Skeletal muscle tissue (tissue), 4 donors: ENCODE measurements around the gene GNPTG. TPM values are rescaled to one million over a fixed set of nuclear protein-coding genes. Genes with fewer than 3 reads are reported as not detected.

Experiments
- H3K27ac ChIP-seq: one replicate; pipeline ENCODE4 v1.7.0; 2013; ENCODE audit warnings: mild to moderate bottlenecking, low read depth, low read length, inconsistent platforms
- H3K27me3 ChIP-seq, 3 donors: one replicate each; pipeline ENCODE4 v1.7.0; 2013; ENCODE audit warnings: low read length in 3 of 3; ENCODE audit not compliant: control insufficient read depth in 3 of 3, insufficient read depth in 3 of 3
- H3K36me3 ChIP-seq, 3 donors: one replicate each; pipeline ENCODE4 v1.7.0; 2013; ENCODE audit warnings: low read length in 3 of 3; ENCODE audit not compliant: control insufficient read depth in 3 of 3, insufficient read depth in 3 of 3
- H3K4me1 ChIP-seq, 3 donors: one replicate each; pipeline ENCODE4 v1.7.0; 2013; ENCODE audit warnings: low read length in 3 of 3, mild to moderate bottlenecking in 3 of 3; ENCODE audit not compliant: control insufficient read depth in 3 of 3, insufficient read depth in 3 of 3
- H3K4me3 ChIP-seq, 3 donors: one replicate each; pipeline ENCODE4 v1.7.0; 2013; ENCODE audit warnings: low read length in 3 of 3
- H3K9ac ChIP-seq, 3 donors: one replicate each; pipeline ENCODE4 v1.7.0; 2013; ENCODE audit warnings: low read length in 3 of 3, mild to moderate bottlenecking in 3 of 3, moderate library complexity in 2 of 3, low read depth in 1 of 3
- H3K9me3 ChIP-seq, 3 donors: one replicate each; pipeline ENCODE4 v1.7.0; 2013; ENCODE audit warnings: low read length in 3 of 3; ENCODE audit not compliant: control insufficient read depth in 3 of 3
- total RNA-seq: library from RNA; depleted of rRNA; stranded (reverse); fragments of >200 nt; gene quantifications from one replicate; pipeline ENCODE4 v1.2.3, GENCODE V29; 2014
- donor health status: Osteomylitis.

Gene GNPTG
- total RNA-seq, 1 donor from 2014 or later: 18.3 TPM

GRCh38 chr16:1401758-1402154 lies 50.0 kb downstream of the GNPTG start:
- no peaks in the 10 kb centered on the region for H3K4me1 ChIP-seq
- H3K9me3 ChIP-seq: no peaks in the 10 kb centered on the region
- H3K36me3 ChIP-seq: peaks cover 37 to 42% (median 42%) of the 10 kb centered on the region in 3 donors
- H3K9ac ChIP-seq: no peak overlapping the region
- no peak overlapping the region for H3K27ac ChIP-seq
- no peak overlapping the region for H3K4me3 ChIP-seq
- no peaks in the 10 kb centered on the region for H3K27me3 ChIP-seq

- H3K27me3 ChIP-seq: no peaks in the 10 kb centered on the region
- H3K36me3 ChIP-seq: peaks cover 32 to 40% (median 38%) of the 10 kb centered on the region in 3 donors
- peaks cover 3 to 5% (median 4%) of the 10 kb centered on the region in 3 donors for H3K4me1 ChIP-seq
- no peaks in the 10 kb centered on the region for H3K9me3 ChIP-seq
- no peak overlapping the region for H3K9ac ChIP-seq
- no peak overlapping the region for H3K4me3 ChIP-seq
- H3K27ac ChIP-seq: no peak overlapping the region
These were observed 51.3 kb downstream of the GNPTG start for GRCh38 chr16:1403036-1403435.

- Histone ChIP-seq H3K27me3 (no peaks in the 10 kb centered on the region), H3K4me1 (peaks cover 8 to 11% (median 9%) of the 10 kb centered on the region in 3 donors), H3K36me3 (peaks cover 27 to 35% (median 31%) of the 10 kb centered on the region in 3 donors), H3K4me3 (no peak overlapping the region), H3K27ac (no peak overlapping the region), H3K9ac (no peak overlapping the region), H3K9me3 (no peaks in the 10 kb centered on the region)
These were observed 52.0 kb downstream of the GNPTG start for GRCh38 chr16:1403733-1404132.

- peaks cover 7 to 17% (median 13%) of the 10 kb centered on the region in 3 donors for H3K36me3 ChIP-seq
These were observed 56.0 kb downstream of the GNPTG start for GRCh38 chr16:1407753-1408152.

GRCh38 chr16:1408171-1408837 lies 56.6 kb downstream of the GNPTG start:
- Histone ChIP-seq H3K27me3 (no peaks in the 10 kb centered on the region), H3K4me1 (peaks cover 9 to 16% (median 10%) of the 10 kb centered on the region in 3 donors), H3K27ac (peak overlapping the region; percentile 36), H3K36me3 (peaks cover 3 to 18% (median 8%) of the 10 kb centered on the region in 3 donors), H3K9me3 (no peaks in the 10 kb centered on the region), H3K4me3 (peak overlapping the region; percentile 59 to 81 (median 74)), H3K9ac (peak overlapping the region in 2 of 3 donors; percentile 56 to 81)

More at GRCh38 chr16:1407753-1408152, 56.0 kb downstream of the GNPTG start:
- Histone ChIP-seq H3K27me3 (no peaks in the 10 kb centered on the region), H3K4me1 (peaks cover 9 to 13% (median 9%) of the 10 kb centered on the region in 3 donors), H3K9ac (peak overlapping the region in 2 of 3 donors; percentile 23 to 64), H3K27ac (no peak overlapping the region), H3K4me3 (peak overlapping the region; percentile 10 to 54 (median 29)), H3K9me3 (no peaks in the 10 kb centered on the region)

- H3K9me3 ChIP-seq: no peaks in the 10 kb centered on the region
- peaks cover 5 to 21% (median 12%) of the 10 kb centered on the region in 3 donors for H3K4me1 ChIP-seq
- H3K4me3 ChIP-seq: no peak overlapping the region
- no peaks in the 10 kb centered on the region for H3K27me3 ChIP-seq
- peaks cover 2 to 14% (median 3%) of the 10 kb centered on the region in 3 donors for H3K36me3 ChIP-seq
- no peak overlapping the region for H3K9ac ChIP-seq
- H3K27ac ChIP-seq: no peak overlapping the region
These were observed 61.1 kb downstream of the GNPTG start for GRCh38 chr16:1412847-1413246.

Other genes starting within 250 kb of the GNPTG start
- 26.1 TPM for gene CACNA1H, start 198.8 kb upstream of the GNPTG start, total RNA-seq
- not detected for gene TPSG1, start 126.7 kb upstream of the GNPTG start, total RNA-seq
- not detected for gene TPSB2, start 121.7 kb upstream of the GNPTG start, total RNA-seq
- gene TPSAB1, start 111.2 kb upstream of the GNPTG start, total RNA-seq: 1.0 TPM
- not detected for gene TPSD1, start 95.9 kb upstream of the GNPTG start, total RNA-seq
- 35.0 TPM for gene UBE2I, start 42.3 kb upstream of the GNPTG start, total RNA-seq
- 1.0 TPM for gene BAIAP3, start 18.3 kb upstream of the GNPTG start, total RNA-seq
- gene TSR3, start 53 bp upstream of the GNPTG start, total RNA-seq: 48.5 TPM
- gene UNKL, start 62.8 kb downstream of the GNPTG start, total RNA-seq: 3.7 TPM
- 10.4 TPM for gene UQCC4, start 68.8 kb downstream of the GNPTG start, total RNA-seq
- gene PERCC1, start 79.1 kb downstream of the GNPTG start, total RNA-seq: not detected
- gene CCDC154, start 92.6 kb downstream of the GNPTG start, total RNA-seq: under 0.01 TPM
- 31.8 TPM for gene CLCN7, start 123.1 kb downstream of the GNPTG start, total RNA-seq
- 1.0 TPM for gene PTX4, start 137.0 kb downstream of the GNPTG start, total RNA-seq
- gene TELO2, start 141.4 kb downstream of the GNPTG start, total RNA-seq: 11.0 TPM
- 8.9 TPM for gene TMEM204, start 181.7 kb downstream of the GNPTG start, total RNA-seq